ENCODE results near the gene BATF2. TPM values are rescaled to one million over a fixed set of nuclear protein-coding genes. Genes with fewer than 3 reads are reported as not detected.

The BATF2 gene
- total RNA-seq, 8 experiments from 2014 or later = 0.22 to 15.8 (median 1.1) TPM

Other genes with a start within 250 kb of the BATF2 start
- 10 to 100 TPM in 1 of 8 experiments, 1 to 10 TPM in 5, under 1 TPM in 2; 0.31 to 12.8 (median 2.2) TPM for gene PYGM, start 237.0 kb downstream of the BATF2 start, total RNA-seq
- gene SF1, start 218.4 kb downstream of the BATF2 start, total RNA-seq = 100 to 1,000 TPM in 4 of 8 experiments, 10 to 100 TPM in 4; 65.8 to 317 (median 98.9) TPM
- gene MAP4K2, start 193.8 kb downstream of the BATF2 start, total RNA-seq = 10 to 100 TPM in 3 of 8 experiments, 1 to 10 TPM in 5; 3.0 to 15.7 (median 7.2) TPM
- 10 to 100 TPM; 12.8 to 28.2 (median 17.3) TPM for gene MEN1, start 186.4 kb downstream of the BATF2 start, total RNA-seq
- gene CDC42BPG, start 152.3 kb downstream of the BATF2 start, total RNA-seq = 1 to 10 TPM in 1 of 8 experiments, under 1 TPM in 6, not detected in 1; 0.05 to 1.2 (median 0.22) TPM
- gene EHD1, start 118.3 kb downstream of the BATF2 start, total RNA-seq = 10 to 100 TPM; 20.2 to 37.2 (median 30.6) TPM
- 10 to 100 TPM in 4 of 8 experiments, 1 to 10 TPM in 4; 4.9 to 37.2 (median 9.6) TPM for gene ATG2A, start 79.8 kb downstream of the BATF2 start, total RNA-seq
- 10 to 100 TPM in 6 of 8 experiments, 1 to 10 TPM in 2; 8.4 to 48.7 (median 25.8) TPM for gene PPP2R5B, start 72.3 kb downstream of the BATF2 start, total RNA-seq
- under 1 TPM in 3 of 8 experiments, not detected in 5; 0.16 to 0.93 (median 0.76) TPM for gene GPHA2, start 61.1 kb downstream of the BATF2 start, total RNA-seq
- 1 to 10 TPM in 1 of 8 experiments, under 1 TPM in 3, not detected in 4; 0.11 to 1.8 (median 0.18) TPM for gene MAJIN, start 24.9 kb downstream of the BATF2 start, total RNA-seq
- 100 to 1,000 TPM; 103 to 151 (median 108) TPM for gene ARL2, start 17.2 kb upstream of the BATF2 start, total RNA-seq
- 10 to 100 TPM in 7 of 8 experiments, 1 to 10 TPM in 1; 8.5 to 27.1 (median 13.9) TPM for gene SNX15, start 30.5 kb upstream of the BATF2 start, total RNA-seq
- 10 to 100 TPM in 7 of 8 experiments, 1 to 10 TPM in 1; 8.9 to 18.2 (median 11.5) TPM for gene SAC3D1, start 44.2 kb upstream of the BATF2 start, total RNA-seq
- 1 to 10 TPM in 2 of 8 experiments, under 1 TPM in 5, not detected in 1; 0.52 to 3.9 (median 0.93) TPM for gene NAALADL1, start 61.6 kb upstream of the BATF2 start, total RNA-seq
- gene CDCA5, start 87.1 kb upstream of the BATF2 start, total RNA-seq = 10 to 100 TPM in 3 of 8 experiments, 1 to 10 TPM in 4, under 1 TPM in 1; 0.97 to 25.2 (median 2.0) TPM
- gene ZFPL1, start 87.3 kb upstream of the BATF2 start, total RNA-seq = 10 to 100 TPM; 33.2 to 95.4 (median 41.7) TPM
- gene VPS51, start 99.2 kb upstream of the BATF2 start, total RNA-seq = 100 to 1,000 TPM in 3 of 8 experiments, 10 to 100 TPM in 5; 58.3 to 137 (median 89.5) TPM
- gene TM7SF2, start 114.9 kb upstream of the BATF2 start, total RNA-seq = 10 to 100 TPM; 31.4 to 86.3 (median 45.9) TPM
- 10 to 100 TPM in 7 of 8 experiments, 1 to 10 TPM in 1; 8.4 to 18.4 (median 13.3) TPM for gene ZNHIT2, start 120.7 kb upstream of the BATF2 start, total RNA-seq
- 1,000 to 10,000 TPM in 7 of 8 experiments, 100 to 1,000 TPM in 1; 848 to 1,834 (median 1,237) TPM for gene FAU, start 125.2 kb upstream of the BATF2 start, total RNA-seq
- 10 to 100 TPM; 43.2 to 75.9 (median 52.0) TPM for gene MRPL49, start 125.3 kb upstream of the BATF2 start, total RNA-seq
- gene SYVN1, start 137.5 kb upstream of the BATF2 start, total RNA-seq = 10 to 100 TPM; 11.0 to 26.5 (median 18.1) TPM
- gene SPDYC, start 173.3 kb upstream of the BATF2 start, total RNA-seq = under 1 TPM in 1 of 8 experiments, not detected in 7; 0.28 TPM
- gene CAPN1, start 185.0 kb upstream of the BATF2 start, total RNA-seq = 10 to 100 TPM; 32.0 to 79.8 (median 45.3) TPM